IMR-90 (cell line): ENCODE data around the gene DMD. TPM values are rescaled to one million over a fixed set of nuclear protein-coding genes. Genes with fewer than 3 reads are reported as not detected.

Experiments
- ATAC-seq: fragments of 200-7000 bp; cut with Tn5 transposase; 2 replicates; pipeline ENCODE4 v1.9.1; 2020; ENCODE audit warnings: low read depth, mild to moderate bottlenecking, moderate library complexity
- BruUV-seq: library from RNA; stranded (reverse); fragments of 400-500 nt; replicated peaks from 2 replicates; lab custom pipeline; 2021; lab: Mats Ljungman, UMichigan
- CTCF ChIA-PET: fragments of 300-600 bp; formaldehyde crosslinking; extraction: SDS; loops from one replicate; lab custom pipeline; 2021; ENCODE audit warnings: antibody characterized with exemption; lab: Yijun Ruan, JAX
- POLR2A ChIA-PET: fragments of 300-600 bp; sonication (Branson Sonifier 250); formaldehyde crosslinking; loops from one replicate; lab custom pipeline; 2022; ENCODE audit warnings: antibody characterized with exemption; ENCODE audit not compliant: unreplicated experiment; lab: Charles Lee
- DNase-seq: peaks from one replicate; pipeline ENCODE4 v3.0.0; 2013
- H2AFZ ChIP-seq: replicated peaks from 2 replicates; pipeline ENCODE3; 2013; ENCODE audit warnings: low read length, mild to moderate bottlenecking; ENCODE audit not compliant: poor library complexity
- H2AK5ac ChIP-seq: 2 replicates; pipeline ENCODE4 v1.6.1; 2013; ENCODE audit warnings: low read depth, low read length, inconsistent platforms
- H2AK9ac ChIP-seq: replicated peaks from 2 replicates; pipeline ENCODE3; 2013; ENCODE audit warnings: mild to moderate bottlenecking, low read depth, low read length, moderate library complexity; ENCODE audit not compliant: poor library complexity
- H2BK120ac ChIP-seq: 2 replicates; pipeline ENCODE4 v1.6.1; 2013; ENCODE audit warnings: low read depth, low read length, inconsistent platforms
- H2BK15ac ChIP-seq: 3 replicates; pipeline ENCODE4 v1.6.1; 2013; ENCODE audit warnings: low read depth, low read length, inconsistent platforms
- H2BK20ac ChIP-seq: 2 replicates; pipeline ENCODE4 v1.6.1; 2013; ENCODE audit warnings: low read depth, mild to moderate bottlenecking, inconsistent platforms, low read length, moderate library complexity
- H2BK5ac ChIP-seq: 2 replicates; pipeline ENCODE4 v1.6.1; 2013; ENCODE audit warnings: mild to moderate bottlenecking, low read depth, low read length, inconsistent platforms; ENCODE audit not compliant: poor library complexity, severe bottlenecking
- H3K14ac ChIP-seq: replicated peaks from 2 replicates; pipeline ENCODE4 v1.6.1; 2013; ENCODE audit warnings: low read depth, low read length, inconsistent platforms
- H3K18ac ChIP-seq: 2 replicates; pipeline ENCODE4 v1.6.1; 2013; ENCODE audit warnings: low read depth, low read length, control low read depth
- H3K23ac ChIP-seq: 2 replicates; pipeline ENCODE4 v1.6.1; 2013; ENCODE audit warnings: low read depth, low read length, inconsistent platforms
- H3K27ac ChIP-seq: 2 replicates; pipeline ENCODE4 v1.5.1; 2013; ENCODE audit warnings: mild to moderate bottlenecking, control low read depth, low read length; ENCODE audit not compliant: insufficient read depth
- H3K27me3 ChIP-seq: 2 replicates; pipeline ENCODE4 v1.6.1; 2013; ENCODE audit warnings: low read length; ENCODE audit not compliant: control insufficient read depth, insufficient read depth
- H3K36me3 ChIP-seq: 2 replicates; pipeline ENCODE4 v1.6.1; 2013; ENCODE audit warnings: low read length, mixed read lengths; ENCODE audit not compliant: control insufficient read depth, insufficient read depth
- H3K4ac ChIP-seq: 2 replicates; pipeline ENCODE4 v1.6.1; 2013; ENCODE audit warnings: low read depth, low read length, inconsistent platforms
- H3K4me1 ChIP-seq: 2 replicates; pipeline ENCODE4 v1.6.1; 2013; ENCODE audit warnings: low read length, mixed read lengths; ENCODE audit not compliant: control insufficient read depth, insufficient read depth
- H3K4me2 ChIP-seq: 2 replicates; pipeline ENCODE4 v1.6.1; 2013; ENCODE audit warnings: low read depth, mild to moderate bottlenecking, control low read depth, low read length, moderate library complexity
- H3K4me3 ChIP-seq: 2 replicates; pipeline ENCODE4 v1.5.1; 2013; ENCODE audit warnings: low read depth, mild to moderate bottlenecking, control low read depth, low read length, moderate library complexity; ENCODE audit not compliant: insufficient read depth
- H3K56ac ChIP-seq: 2 replicates; pipeline ENCODE4 v1.6.1; 2013; ENCODE audit warnings: low read length, inconsistent platforms; ENCODE audit not compliant: insufficient read depth; ENCODE audit errors: extremely low read depth
- H3K79me1 ChIP-seq, 2 experiments: 2 replicates each; pipeline ENCODE4 v1.6.1; 2013; ENCODE audit warnings: low read length in 2 of 2, inconsistent platforms in 1 of 2, low read depth in 1 of 2
- H3K9ac ChIP-seq: 2 replicates; pipeline ENCODE4 v1.6.1; 2013; ENCODE audit warnings: low read depth, low read length, control low read depth
- H3K9me1 ChIP-seq: 2 replicates; pipeline ENCODE4 v1.6.1; 2013; ENCODE audit warnings: low read length, inconsistent platforms; ENCODE audit not compliant: insufficient read depth
- H3K9me3 ChIP-seq: 2 replicates; pipeline ENCODE4 v1.6.1; 2013; ENCODE audit warnings: low read length; ENCODE audit not compliant: control insufficient read depth, insufficient read depth
- H4K20me1 ChIP-seq: 2 replicates; pipeline ENCODE4 v1.6.1; 2013; ENCODE audit warnings: low read length, inconsistent platforms; ENCODE audit not compliant: insufficient read depth
- H4K5ac ChIP-seq: 2 replicates; pipeline ENCODE4 v1.6.1; 2013; ENCODE audit warnings: mild to moderate bottlenecking, low read depth, low read length, control low read depth
- H4K8ac ChIP-seq, 2 experiments: 2 replicates each; pipeline ENCODE4 v1.6.1; 2013; ENCODE audit warnings: low read depth in 2 of 2, low read length in 2 of 2, control low read depth in 1 of 2, inconsistent platforms in 1 of 2
- H4K91ac ChIP-seq: 2 replicates; pipeline ENCODE4 v1.6.1; 2013; ENCODE audit warnings: low read depth, low read length, inconsistent platforms; ENCODE audit not compliant: insufficient read depth
- FOS ChIP-seq: fragments of 150-350 bp; IDR thresholded peaks from 2 replicates; pipeline ENCODE4 v1.6.1; 2016; ENCODE audit warnings: low read depth, low read length
- RAD21 ChIP-seq: IDR thresholded peaks from 2 replicates; pipeline ENCODE4 v1.6.1; 2012; ENCODE audit warnings: low read length, improper control_type of control experiment
- WGBS, 2 experiments: methylation state at CpG; one replicate each; pipeline versions ENCODE4 v1.1.5 to v1.1.7; 2013; ENCODE audit warnings: missing lambda C conversion rate in 2 of 2; ENCODE audit not compliant: insufficient read length in 1 of 2; ENCODE audit errors: extremely low coverage in 2 of 2; 5-methylcytosine and 5-hydroxymethylcytosine counted together
- dilution Hi-C: fragments of 300-500 bp; cut with HindIII; formaldehyde crosslinking; loops from one replicate; pipeline ENCODE4 v1.14.3; 2018; ENCODE audit warnings: low sequenced_read_pairs; ENCODE audit not compliant: unreplicated experiment
- in situ Hi-C: fragments of 300-500 bp; cut with MboI; formaldehyde crosslinking; loops from 3 replicates; pipeline ENCODE4 v1.14.3; 2019; ENCODE audit warnings: low sequenced_read_pairs, inconsistent platforms, mixed read lengths
- intact Hi-C: fragments of 100-400 bp; cut with micrococcal nuclease; formaldehyde crosslinking; loops from 2 replicates; pipeline ENCODE4 v1.10.0; 2022
- polyA plus RNA-seq, 3 experiments: library from polyadenylated mRNA; depleted of rRNA; stranded (reverse); fragments of >200 nt; gene quantifications; 2 replicates each; pipeline ENCODE4 v1.2.3, GENCODE V29; 2012; ENCODE audit warnings: low replicate concordance in 1 of 3
- total RNA-seq: library from RNA; depleted of rRNA; stranded (reverse); fragments of >200 nt; gene quantifications from 2 replicates; pipeline ENCODE4 v1.2.3, GENCODE V29; 2012
- TF ChIP-seq, protein P1 (sequence below): fragments of 150-350 bp; IDR thresholded peaks from 2 replicates; pipeline ENCODE4 v1.6.1; 2016; ENCODE audit warnings: low read depth, mild to moderate bottlenecking, low read length, moderate library complexity, borderline replicate concordance

Gene DMD
- total and polyA plus RNA-seq, 2 of the 4 experiments (the other 2 are of a cell fraction): 6.6 to 11.8 TPM

DNA sequence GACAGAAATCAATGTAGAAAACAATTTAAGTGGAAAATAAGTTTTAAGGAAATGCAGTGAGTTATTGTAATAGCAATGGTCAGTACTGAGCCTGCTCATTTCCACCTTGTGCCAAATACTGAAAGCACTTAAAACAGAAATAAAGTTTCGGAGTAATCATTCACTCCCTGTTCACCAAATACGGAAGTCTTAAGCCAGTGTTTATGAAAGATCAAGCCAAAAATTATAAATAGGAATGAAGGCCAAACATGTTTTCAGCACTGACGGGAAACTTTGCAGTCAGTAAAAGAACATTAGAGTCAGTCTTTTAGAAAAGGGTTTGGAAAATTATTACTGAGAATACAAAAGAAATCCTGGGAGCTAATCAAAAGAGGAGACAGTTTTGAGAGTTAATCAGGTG is 178.6 kb downstream of the DMD start:
- H3K36me3 ChIP-seq: no peaks in the 10 kb centered on the region
- no peak overlapping the region for H4K5ac ChIP-seq
- H2BK15ac ChIP-seq: no peak overlapping the region
- no peak overlapping the region for H3K23ac ChIP-seq
- in situ Hi-C loops (no loop called here), dilution Hi-C loops (no loop called here), intact Hi-C loops (no loop called here)
- H3K27me3 ChIP-seq: no peaks in the 10 kb centered on the region
- H2BK20ac ChIP-seq: no peak overlapping the region
- no peak overlapping the region for H2AFZ ChIP-seq
- no peak for ATAC-seq
- H3K4me2 ChIP-seq: no peak overlapping the region; the same call in 1 of the 2 replicates
- no peak overlapping the region for H4K8ac ChIP-seq
- no peaks in the 10 kb centered on the region for H3K4me1 ChIP-seq
- no TSS peak for BruUV-seq
- H3K9me1 ChIP-seq: no peaks in the 10 kb centered on the region
- H3K27ac ChIP-seq: no peak overlapping the region
- no peaks in the 10 kb centered on the region for H4K20me1 ChIP-seq
- no peak overlapping the region for H3K56ac ChIP-seq
- H3K14ac ChIP-seq: no peak overlapping the region
- no peak overlapping the region for H4K91ac ChIP-seq
- no peak overlapping the region for H2BK120ac ChIP-seq
- WGBS, 2 experiments: no CpG with 5 or more reads among the region's 3 CpGs
- H2BK5ac ChIP-seq: no peak overlapping the region
- no peak overlapping the region for H3K4ac ChIP-seq
- TF ChIP-seq FOS (no peak), RAD21 (no peak)
- TF ChIP-seq, protein P1, sequence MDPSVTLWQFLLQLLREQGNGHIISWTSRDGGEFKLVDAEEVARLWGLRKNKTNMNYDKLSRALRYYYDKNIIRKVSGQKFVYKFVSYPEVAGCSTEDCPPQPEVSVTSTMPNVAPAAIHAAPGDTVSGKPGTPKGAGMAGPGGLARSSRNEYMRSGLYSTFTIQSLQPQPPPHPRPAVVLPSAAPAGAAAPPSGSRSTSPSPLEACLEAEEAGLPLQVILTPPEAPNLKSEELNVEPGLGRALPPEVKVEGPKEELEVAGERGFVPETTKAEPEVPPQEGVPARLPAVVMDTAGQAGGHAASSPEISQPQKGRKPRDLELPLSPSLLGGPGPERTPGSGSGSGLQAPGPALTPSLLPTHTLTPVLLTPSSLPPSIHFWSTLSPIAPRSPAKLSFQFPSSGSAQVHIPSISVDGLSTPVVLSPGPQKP: no peak
- ChIA-PET POLR2A (no interaction called here), CTCF (no interaction called here)
- no peak for DNase-seq
- H3K9me3 ChIP-seq: no peaks in the 10 kb centered on the region
- no peak overlapping the region for H2AK5ac ChIP-seq
- no peaks in the 10 kb centered on the region for H3K79me1 ChIP-seq
- H3K9ac ChIP-seq: no peak overlapping the region
- no peak overlapping the region for H2AK9ac ChIP-seq
- H3K18ac ChIP-seq: no peak overlapping the region
- H3K4me3 ChIP-seq: no peak overlapping the region
